ENCODE measurements around the gene MTA3. TPM values are rescaled to one million over a fixed set of nuclear protein-coding genes. Genes with fewer than 3 reads are reported as not detected.
A peak's percentile ranks its signal among the peaks of the same experiment; 100 is the strongest.

The MTA3 gene
- total RNA-seq, 3 donors from 2014 or later, result 11.5 to 18.3 (median 13.5) TPM

DNA sequence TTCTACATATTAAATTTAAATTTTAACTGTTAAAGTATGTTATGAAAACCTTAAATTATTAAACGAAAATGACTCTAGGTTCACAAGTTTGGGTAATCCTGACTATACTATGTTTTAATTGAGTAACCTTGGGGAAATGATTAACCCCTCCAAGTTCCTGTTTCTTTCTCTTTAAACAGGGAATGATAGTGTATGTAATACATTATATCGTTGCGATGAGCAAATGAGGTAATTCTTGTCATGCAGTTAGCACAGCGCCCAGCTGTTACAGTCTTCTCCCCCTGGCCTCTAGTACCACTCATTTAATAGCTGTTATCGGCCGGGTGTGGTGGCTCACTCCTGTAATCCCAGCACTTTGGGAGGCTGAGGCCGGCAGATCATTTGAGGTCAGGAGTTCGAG is 80.4 kb downstream of the MTA3 start:
- Mint-ChIP-seq H3K4me1 (ENCODE audit: low read depth) (peaks cover 34% of the 10 kb centered on the region), H3K27me3 (ENCODE audit: low read depth) (no peaks in the 10 kb centered on the region), H3K36me3 (ENCODE audit: insufficient read depth) (peaks cover 14% of the 10 kb centered on the region), H3K4me3 (no peak overlapping the region), H3K9me3 (no peaks in the 10 kb centered on the region)
- ATAC-seq, result no peak
- no peak for DNase-seq

DNA sequence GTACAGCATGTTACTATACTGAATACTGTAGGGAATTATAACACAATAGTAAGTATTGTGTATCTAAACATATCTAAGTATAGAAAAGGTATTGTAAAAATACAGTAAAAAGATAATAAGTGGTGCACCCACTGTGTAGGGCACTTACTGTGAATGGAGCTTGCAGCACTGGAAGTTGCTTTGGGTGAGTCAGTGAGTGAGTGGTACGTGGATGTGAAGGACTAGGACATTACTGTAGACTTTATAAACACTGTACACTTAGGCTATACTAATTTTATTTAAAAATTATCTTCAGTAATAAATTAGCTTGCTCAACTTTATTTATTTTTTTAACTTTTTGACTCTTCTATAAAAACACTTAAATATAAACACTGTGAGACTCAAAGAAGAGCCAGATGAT is 82.6 kb downstream of the MTA3 start:
- DNase-seq (no peak), ATAC-seq (no peak)
- H3K36me3 Mint-ChIP-seq (ENCODE audit: insufficient read depth), result peaks cover 17% of the 10 kb centered on the region
- H3K4me3 Mint-ChIP-seq, result no peak overlapping the region
- peaks cover 48% of the 10 kb centered on the region for H3K4me1 Mint-ChIP-seq (ENCODE audit: low read depth)
- no peaks in the 10 kb centered on the region for H3K27me3 Mint-ChIP-seq (ENCODE audit: low read depth)
- no peaks in the 10 kb centered on the region for H3K9me3 Mint-ChIP-seq

DNA sequence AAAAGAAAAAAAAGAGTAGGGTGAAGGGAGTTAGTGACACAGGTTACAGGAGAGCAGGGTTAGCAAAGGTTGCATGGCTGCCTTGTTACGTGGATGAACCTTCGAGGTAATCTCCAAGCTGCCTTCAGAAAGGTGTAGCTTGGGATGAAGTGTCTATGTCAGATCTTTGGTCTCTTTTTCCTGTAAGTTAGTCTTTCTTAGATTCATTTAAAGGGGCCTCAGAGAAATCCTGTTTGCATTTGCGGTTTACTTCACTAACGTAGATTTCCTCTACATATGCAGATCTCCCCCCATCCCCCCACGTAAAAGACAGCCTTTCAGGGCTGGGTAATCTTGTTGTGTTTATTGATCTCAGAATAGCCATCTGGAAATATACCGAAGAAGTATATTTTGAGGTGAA is 83.7 kb downstream of the MTA3 start:
- ATAC-seq (peak; percentile 43), DNase-seq (no peak)
- Mint-ChIP-seq H3K4me1 (ENCODE audit: low read depth) (peaks cover 48% of the 10 kb centered on the region), H3K27me3 (ENCODE audit: low read depth) (no peaks in the 10 kb centered on the region), H3K36me3 (ENCODE audit: insufficient read depth) (peaks cover 11% of the 10 kb centered on the region), H3K4me3 (peak overlapping the region; percentile 45), H3K9me3 (no peaks in the 10 kb centered on the region)

DNA sequence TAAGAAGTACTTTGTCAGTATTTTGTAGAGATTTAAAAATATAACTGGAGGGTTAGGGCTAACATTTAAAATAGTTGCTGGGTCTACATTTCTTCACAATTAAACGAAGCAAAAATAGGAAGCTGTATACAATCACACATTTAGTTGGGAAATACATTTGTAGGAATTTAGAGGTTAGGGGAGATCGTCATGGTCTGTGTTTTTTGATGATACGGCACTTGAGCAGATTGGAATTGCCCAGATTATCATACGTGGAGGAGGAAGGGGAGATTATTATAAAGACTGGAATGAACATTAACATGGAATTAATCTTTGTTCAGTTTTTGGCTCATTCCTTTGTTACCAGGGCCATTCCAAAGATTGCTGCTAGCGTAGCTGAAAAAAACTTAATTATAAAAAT is 84.6 kb downstream of the MTA3 start:
- DNase-seq (no peak), ATAC-seq (no peak)
- peaks cover 8% of the 10 kb centered on the region for H3K36me3 Mint-ChIP-seq (ENCODE audit: insufficient read depth)
- no peaks in the 10 kb centered on the region for H3K27me3 Mint-ChIP-seq (ENCODE audit: low read depth)
- H3K4me3 Mint-ChIP-seq, result no peak overlapping the region
- no peaks in the 10 kb centered on the region for H3K9me3 Mint-ChIP-seq
- H3K4me1 Mint-ChIP-seq (ENCODE audit: low read depth), result peaks cover 48% of the 10 kb centered on the region

DNA sequence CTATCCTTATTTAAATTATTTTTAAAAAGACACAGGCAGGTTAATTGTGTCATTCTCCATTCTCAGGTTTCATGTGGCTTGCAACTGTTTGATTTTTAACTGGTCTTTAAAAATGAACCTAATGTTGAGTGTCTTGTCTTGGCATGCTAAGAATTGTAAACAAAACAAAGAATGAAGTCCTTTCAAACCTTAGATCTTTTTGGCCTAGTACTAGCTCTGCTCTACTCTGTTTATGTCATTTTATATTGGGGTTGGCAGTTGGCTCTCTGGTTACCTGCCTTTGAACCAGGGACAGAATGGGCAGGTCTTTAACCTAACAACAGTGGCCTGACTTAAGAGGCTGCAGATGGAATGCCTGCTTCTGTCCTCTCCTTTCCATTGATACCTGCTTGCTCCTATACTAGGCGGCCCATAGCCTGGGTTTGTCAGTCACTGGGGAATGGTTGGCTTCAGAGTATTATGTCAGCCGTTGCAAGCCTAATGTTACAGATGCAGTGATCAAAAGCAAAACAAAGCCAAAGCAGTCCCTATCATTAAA is 85.5 kb downstream of the MTA3 start:
- H3K9me3 Mint-ChIP-seq, result no peaks in the 10 kb centered on the region
- no peak overlapping the region for H3K4me3 Mint-ChIP-seq
- H3K4me1 Mint-ChIP-seq (ENCODE audit: low read depth), result peaks cover 44% of the 10 kb centered on the region
- no peak for DNase-seq
- H3K27me3 Mint-ChIP-seq (ENCODE audit: low read depth), result no peaks in the 10 kb centered on the region
- ATAC-seq, result no peak
- peaks cover 10% of the 10 kb centered on the region for H3K36me3 Mint-ChIP-seq (ENCODE audit: insufficient read depth)

DNA sequence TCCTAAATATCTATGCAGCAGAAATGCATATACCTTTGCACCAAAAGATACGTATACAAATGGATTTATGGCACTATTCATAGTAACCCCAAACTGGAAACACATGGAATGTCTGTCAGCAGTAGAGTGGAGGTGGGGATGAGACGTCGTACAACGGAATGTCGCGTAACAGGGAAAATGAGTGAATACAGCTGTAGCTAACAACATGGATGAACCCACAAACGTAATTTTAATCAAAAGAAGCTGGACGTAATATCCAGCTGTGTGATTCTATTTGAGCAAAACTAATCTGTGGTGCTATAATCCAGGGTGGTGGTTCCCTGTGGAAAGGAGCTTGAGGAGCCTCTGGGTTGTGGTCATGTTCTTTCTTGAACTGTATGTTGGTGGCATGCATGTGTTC is 89.9 kb downstream of the MTA3 start:
- Mint-ChIP-seq H3K36me3 (ENCODE audit: insufficient read depth) (peaks cover 15% of the 10 kb centered on the region), H3K4me1 (ENCODE audit: low read depth) (peaks cover 23% of the 10 kb centered on the region), H3K4me3 (no peak overlapping the region), H3K27me3 (ENCODE audit: low read depth) (no peaks in the 10 kb centered on the region), H3K9me3 (no peaks in the 10 kb centered on the region)
- DNase-seq, result no peak
- ATAC-seq, result no peak

DNA sequence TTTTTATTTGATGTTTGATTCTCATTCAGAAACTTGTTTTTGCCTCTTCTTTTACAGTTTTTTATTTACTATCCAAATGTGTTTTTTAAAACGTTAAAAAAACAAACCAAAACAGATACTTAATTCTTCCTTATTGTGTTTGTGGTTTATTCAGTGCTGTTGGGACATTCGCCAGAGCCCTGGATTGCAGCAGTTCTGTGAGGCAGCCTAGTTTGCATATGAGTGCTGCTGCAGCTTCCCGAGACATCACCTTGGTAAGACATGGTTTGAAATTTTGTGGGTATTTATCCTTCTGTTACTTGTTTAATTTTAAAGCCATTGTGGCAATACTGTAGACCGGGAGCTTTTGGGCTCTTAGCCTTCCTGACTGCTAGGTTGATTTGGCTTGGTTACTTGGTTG is 91.2 kb downstream of the MTA3 start:
- Mint-ChIP-seq H3K9me3 (no peaks in the 10 kb centered on the region), H3K36me3 (ENCODE audit: insufficient read depth) (peaks cover 15% of the 10 kb centered on the region), H3K27me3 (ENCODE audit: low read depth) (no peaks in the 10 kb centered on the region), H3K4me3 (no peak overlapping the region), H3K4me1 (ENCODE audit: low read depth) (peaks cover 17% of the 10 kb centered on the region)
- DNase-seq, result no peak
- ATAC-seq, result no peak

DNA sequence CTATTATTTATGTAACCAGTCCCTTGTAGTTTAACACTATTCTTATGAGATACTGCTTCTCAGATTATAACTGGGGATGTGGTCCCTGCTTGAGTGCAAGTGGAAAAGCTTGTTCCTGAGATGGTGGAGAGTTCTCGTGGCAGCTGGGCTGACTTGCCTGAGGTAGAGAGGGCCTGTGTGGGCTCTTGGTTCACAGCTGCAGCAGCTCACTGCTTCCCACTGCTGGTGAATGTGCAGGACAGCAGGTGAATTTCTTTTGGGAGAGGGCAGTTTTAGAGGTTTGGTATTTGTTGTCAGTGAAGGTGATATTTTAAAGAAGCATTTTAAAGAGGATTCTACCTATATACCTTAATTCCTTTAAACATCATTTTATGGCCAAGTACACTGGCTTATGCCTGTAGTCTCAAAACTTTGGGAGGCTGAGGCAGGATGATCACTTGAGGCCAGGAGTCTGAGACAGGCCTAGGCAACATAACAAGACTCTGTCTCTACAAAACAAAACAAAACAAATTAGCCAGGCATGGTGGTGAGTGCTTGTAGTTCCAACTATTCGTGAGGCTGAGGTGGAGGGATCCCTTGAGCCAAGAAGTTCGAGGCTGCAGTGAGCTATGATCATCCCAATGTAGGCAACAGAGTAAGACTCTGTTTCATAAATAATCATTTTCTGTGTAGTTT is 94.8 kb downstream of the MTA3 start:
- Mint-ChIP-seq H3K4me1 (ENCODE audit: low read depth) (peaks cover 10% of the 10 kb centered on the region), H3K4me3 (no peak overlapping the region), H3K27me3 (ENCODE audit: low read depth) (no peaks in the 10 kb centered on the region), H3K36me3 (ENCODE audit: insufficient read depth) (peaks cover 6% of the 10 kb centered on the region), H3K9me3 (no peaks in the 10 kb centered on the region)
- DNase-seq, result peak; percentile 56
- peak; percentile 92 to 94 for ATAC-seq

DNA sequence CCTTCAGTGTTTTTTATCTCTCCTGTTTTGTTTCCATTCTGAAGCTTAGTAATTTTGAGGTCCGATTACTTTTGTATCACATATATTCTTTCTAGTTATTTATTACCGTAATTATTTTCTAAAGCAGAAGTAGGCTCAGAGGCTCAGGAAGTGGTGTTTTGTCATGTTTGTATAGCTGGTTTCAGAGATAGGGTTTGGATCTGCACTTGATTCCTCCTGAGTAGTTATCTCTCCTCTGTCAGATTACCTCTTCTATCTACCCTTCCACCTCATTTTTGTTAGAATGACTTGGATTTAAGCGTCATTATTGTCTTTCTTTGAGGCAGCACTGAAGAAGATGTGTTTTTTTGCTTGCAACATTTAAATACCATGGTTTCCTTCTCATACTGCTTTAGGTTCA is 95.4 kb downstream of the MTA3 start:
- peaks cover 10% of the 10 kb centered on the region for H3K4me1 Mint-ChIP-seq (ENCODE audit: low read depth)
- H3K4me3 Mint-ChIP-seq, result no peak overlapping the region
- no peak for DNase-seq
- H3K9me3 Mint-ChIP-seq, result no peaks in the 10 kb centered on the region
- H3K36me3 Mint-ChIP-seq (ENCODE audit: insufficient read depth), result peaks cover 6% of the 10 kb centered on the region
- H3K27me3 Mint-ChIP-seq (ENCODE audit: low read depth), result no peaks in the 10 kb centered on the region
- no peak for ATAC-seq

DNA sequence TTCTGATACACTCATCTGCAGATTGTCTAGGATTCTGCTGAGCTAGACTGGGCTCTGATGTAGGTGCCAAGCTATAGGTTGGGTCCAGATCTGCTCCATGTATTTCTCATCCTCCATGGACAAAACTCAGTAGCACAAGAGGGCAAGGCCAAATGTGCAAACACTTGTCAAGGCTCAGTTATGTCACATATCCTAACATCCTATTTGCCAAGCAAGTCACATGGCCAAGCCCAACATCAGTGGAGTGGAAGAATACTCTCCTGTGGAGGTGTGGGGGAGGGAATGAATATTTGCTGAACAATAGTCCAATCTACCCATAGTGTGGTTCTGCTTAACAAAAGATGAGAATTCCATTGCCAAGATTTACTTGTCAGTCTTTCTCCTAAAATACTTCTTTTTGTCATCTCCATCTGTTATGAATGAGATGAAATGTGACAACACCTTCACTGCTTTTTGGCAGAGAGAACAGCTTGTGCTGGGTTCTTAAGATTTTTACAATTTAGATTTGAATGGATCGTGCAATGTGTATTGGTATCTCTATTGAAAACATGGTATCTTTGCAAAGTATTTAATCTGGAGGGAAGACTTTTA is 105.7 kb downstream of the MTA3 start:
- Mint-ChIP-seq H3K36me3 (ENCODE audit: insufficient read depth) (peaks cover 12% of the 10 kb centered on the region), H3K4me3 (no peak overlapping the region), H3K4me1 (ENCODE audit: low read depth) (peaks cover 8% of the 10 kb centered on the region), H3K27me3 (ENCODE audit: low read depth) (no peaks in the 10 kb centered on the region), H3K9me3 (no peaks in the 10 kb centered on the region)
- DNase-seq (no peak), ATAC-seq (no peak)

DNA sequence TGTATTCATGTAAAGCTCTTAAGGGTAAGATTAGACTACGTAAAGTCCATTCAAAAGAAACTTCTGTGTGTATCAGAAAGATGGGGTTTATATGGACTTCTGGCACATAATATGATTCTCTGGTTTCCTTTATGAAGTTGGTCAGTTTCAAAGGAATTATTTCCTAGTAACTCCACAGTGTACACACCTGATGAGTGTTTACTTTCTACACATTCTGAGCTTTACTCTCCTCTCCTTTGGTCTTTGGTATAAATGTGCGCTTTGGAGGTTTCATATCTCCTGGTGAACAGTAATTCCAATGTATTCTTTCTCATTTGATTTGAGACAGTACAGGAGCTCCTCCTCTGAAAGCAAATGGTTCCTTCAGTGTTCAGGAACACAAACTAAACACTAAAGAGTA is 107.4 kb downstream of the MTA3 start:
- Mint-ChIP-seq H3K4me3 (no peak overlapping the region), H3K4me1 (ENCODE audit: low read depth) (no peaks in the 10 kb centered on the region), H3K9me3 (no peaks in the 10 kb centered on the region), H3K36me3 (ENCODE audit: insufficient read depth) (peaks cover 12% of the 10 kb centered on the region), H3K27me3 (ENCODE audit: low read depth) (no peaks in the 10 kb centered on the region)
- DNase-seq, result no peak
- ATAC-seq, result no peak

DNA sequence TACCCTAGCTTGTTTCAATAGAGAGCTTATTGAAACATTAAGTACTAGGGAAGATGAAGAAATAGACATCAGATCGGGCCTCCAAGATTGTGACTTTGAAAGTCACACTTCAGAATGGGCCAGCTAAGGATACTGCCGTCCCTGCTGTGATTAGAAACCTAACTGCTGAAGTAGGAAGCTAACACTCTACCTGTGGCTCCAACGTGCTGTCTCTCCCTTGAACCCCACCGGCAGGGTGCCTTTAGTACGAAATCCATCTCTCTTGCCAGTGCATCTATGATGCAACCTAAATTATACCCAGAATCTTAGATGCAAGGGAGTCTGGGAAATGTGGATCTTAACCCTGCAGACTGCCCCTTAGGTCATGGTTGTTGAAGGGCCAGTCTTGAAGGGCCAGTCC is 116.9 kb downstream of the MTA3 start:
- no peaks in the 10 kb centered on the region for H3K27me3 Mint-ChIP-seq (ENCODE audit: low read depth)
- no peaks in the 10 kb centered on the region for H3K4me1 Mint-ChIP-seq (ENCODE audit: low read depth)
- H3K9me3 Mint-ChIP-seq, result peaks cover 4% of the 10 kb centered on the region
- H3K36me3 Mint-ChIP-seq (ENCODE audit: insufficient read depth), result peaks cover 36% of the 10 kb centered on the region
- H3K4me3 Mint-ChIP-seq, result no peak overlapping the region
- DNase-seq (no peak), ATAC-seq (no peak)

DNA sequence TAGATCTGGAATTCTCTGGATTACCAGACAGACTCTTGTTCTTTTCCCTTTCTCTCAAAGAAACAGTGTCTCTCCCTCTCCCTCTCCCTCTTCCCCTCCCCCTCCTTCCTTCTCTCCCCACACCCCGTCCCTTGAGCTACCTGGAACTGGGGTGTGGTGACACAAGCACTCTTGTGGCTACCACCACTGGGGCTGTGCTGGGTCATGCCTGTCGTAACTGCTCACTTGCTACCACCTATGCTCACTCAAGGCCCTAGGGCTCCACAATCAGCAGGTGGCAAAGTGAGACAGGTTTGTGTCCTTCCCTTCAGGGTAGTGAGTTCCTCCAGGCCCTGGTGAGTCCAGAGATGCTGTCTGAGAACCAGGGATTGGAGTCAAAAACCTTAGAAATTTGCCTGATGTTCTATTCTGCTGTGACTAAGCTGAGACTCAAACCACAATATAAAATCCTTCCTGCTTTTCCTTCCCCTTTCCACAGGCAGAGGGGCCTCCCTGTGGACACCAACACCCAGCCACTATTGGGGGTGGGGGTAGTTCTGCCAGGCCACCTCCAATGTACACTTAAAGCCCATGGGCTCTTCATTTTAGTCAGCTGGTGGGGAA is 124.7 kb downstream of the MTA3 start:
- Mint-ChIP-seq H3K4me3 (no peak overlapping the region), H3K9me3 (peaks cover 4% of the 10 kb centered on the region), H3K4me1 (ENCODE audit: low read depth) (peaks cover 2% of the 10 kb centered on the region), H3K27me3 (ENCODE audit: low read depth) (no peaks in the 10 kb centered on the region), H3K36me3 (ENCODE audit: insufficient read depth) (peaks cover 17% of the 10 kb centered on the region)
- ATAC-seq, result no peak
- no peak for DNase-seq

DNA sequence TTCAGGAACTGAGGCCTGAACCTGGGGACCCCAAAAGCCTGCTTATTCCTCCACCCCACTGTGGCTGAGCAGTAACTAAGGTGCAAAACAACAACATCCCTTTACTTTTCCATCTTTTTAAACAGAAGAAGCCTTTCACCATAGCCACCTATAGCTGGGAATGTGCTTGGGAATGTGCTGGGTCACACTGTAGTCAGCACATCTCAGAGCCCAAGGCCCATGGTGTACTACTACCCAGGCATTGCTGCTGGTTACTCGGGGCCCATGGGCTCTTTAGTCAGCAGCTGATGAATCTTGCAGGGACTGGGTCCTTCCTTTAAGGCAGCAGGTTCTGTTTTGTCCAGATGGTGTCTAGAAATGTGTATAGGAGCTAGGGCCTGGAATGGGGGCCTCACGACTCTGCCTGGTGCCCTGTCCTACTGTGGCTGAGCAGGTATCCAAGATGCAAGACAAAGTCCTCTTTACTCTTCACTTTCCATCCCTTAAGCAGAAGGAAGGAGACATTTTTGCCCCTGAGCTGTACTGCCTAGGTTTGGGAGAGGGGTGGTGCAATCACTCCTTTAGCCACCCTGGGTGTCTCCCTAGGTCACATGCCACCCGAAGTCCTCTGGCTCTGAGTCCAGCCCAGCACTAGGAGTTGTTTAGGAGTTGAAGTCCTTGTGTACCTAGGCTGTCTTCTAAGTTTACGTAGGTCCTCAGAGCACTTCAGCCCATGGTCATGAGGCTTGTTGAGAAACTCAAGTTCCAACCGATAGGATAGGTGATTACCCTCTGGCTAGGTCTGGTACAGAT is 125.5 kb downstream of the MTA3 start:
- H3K4me3 Mint-ChIP-seq, result no peak overlapping the region
- no peaks in the 10 kb centered on the region for H3K9me3 Mint-ChIP-seq
- peaks cover 2% of the 10 kb centered on the region for H3K4me1 Mint-ChIP-seq (ENCODE audit: low read depth)
- DNase-seq (no peak), ATAC-seq (no peak)
- H3K27me3 Mint-ChIP-seq (ENCODE audit: low read depth), result no peaks in the 10 kb centered on the region
- peaks cover 13% of the 10 kb centered on the region for H3K36me3 Mint-ChIP-seq (ENCODE audit: insufficient read depth)
